H1 (cell line): Measurements from ENCODE around the gene RAB11B. TPM values are rescaled to one million over a fixed set of nuclear protein-coding genes. Genes with fewer than 3 reads are reported as not detected.

Experiments used
- BCL11A ChIP-seq, 2 experiments: IDR thresholded peaks; one replicate each; pipeline ENCODE4 v1.6.1; 2011; ENCODE audit warnings: low read depth in 2 of 2, low read length in 2 of 2, mild to moderate bottlenecking in 2 of 2
- CREB1 ChIP-seq: IDR thresholded peaks from 2 replicates; pipeline ENCODE4 v1.6.1; 2012; ENCODE audit warnings: inconsistent platforms
- CTCF ChIP-seq, 3 experiments: IDR thresholded peaks; 1 replicate in 2 of 3; 2 replicates in 1 of 3; pipeline versions ENCODE4 v1.5.1 to v1.6.1; 2011; ENCODE audit warnings: low read length in 3 of 3, mild to moderate bottlenecking in 3 of 3, inconsistent platforms in 2 of 3, low read depth in 1 of 3, moderate library complexity in 1 of 3; ENCODE audit not compliant: insufficient read depth in 1 of 3; ENCODE audit errors: control extremely low read depth in 1 of 3
- EGR1 ChIP-seq: IDR thresholded peaks from 2 replicates; pipeline ENCODE4 v1.6.1; 2011; ENCODE audit warnings: low read depth, low read length, borderline replicate concordance
- FOSL1 ChIP-seq: IDR thresholded peaks from 2 replicates; pipeline ENCODE4 v1.6.1; 2011; ENCODE audit warnings: mild to moderate bottlenecking, low read depth, low read length, moderate library complexity; ENCODE audit not compliant: insufficient read depth
- GABPA ChIP-seq: IDR thresholded peaks from 2 replicates; pipeline ENCODE4 v1.6.1; 2011; ENCODE audit warnings: mild to moderate bottlenecking, low read length, moderate library complexity, borderline replicate concordance; ENCODE audit not compliant: insufficient read depth
- NANOG ChIP-seq: IDR thresholded peaks from 2 replicates; pipeline ENCODE4 v1.6.1; 2011; ENCODE audit warnings: low read length, low read depth, mild to moderate bottlenecking, inconsistent platforms; ENCODE audit not compliant: insufficient read depth, poor library complexity, severe bottlenecking
- SP1 ChIP-seq: IDR thresholded peaks from 2 replicates; pipeline ENCODE4 v1.6.1; 2011; ENCODE audit warnings: low read depth, low read length
- TAF1 ChIP-seq: IDR thresholded peaks from 2 replicates; pipeline ENCODE4 v1.6.1; 2011; ENCODE audit warnings: mild to moderate bottlenecking, low read depth, low read length
- TCF12 ChIP-seq: IDR thresholded peaks from 2 replicates; pipeline ENCODE4 v1.6.1; 2011; ENCODE audit warnings: low read depth, mild to moderate bottlenecking, low read length
- USF2 ChIP-seq: IDR thresholded peaks from 2 replicates; pipeline ENCODE4 v1.6.1; 2011; ENCODE audit warnings: low read length, improper control_type of control experiment
- polyA plus RNA-seq, 7 experiments: library from polyadenylated mRNA; depleted of rRNA in 3 of 7; stranded (reverse) in 5 of 7; unstranded in 2 of 7; fragments of >200 nt in 5 of 7; fragments of 200-250 nt in 2 of 7; gene quantifications; 1 replicate in 5 of 7; 2 replicates in 1 of 7; 4 replicates in 1 of 7; pipeline versions ENCODE4 v1.2.1 to v1.2.3, GENCODE V29; 2011 to 2013; ENCODE audit warnings: missing spikeins in 2 of 7, mixed read lengths in 2 of 7
- total RNA-seq: library from RNA; stranded (reverse); fragmentation: NEBNext Ultra II Directional; extraction: Animal tissue kit (Norgen Biotek cat#: 25700); gene quantifications from 2 replicates; pipeline ENCODE4 v1.2.1, GENCODE V29; 2021

Gene RAB11B
- total and polyA plus RNA-seq, 2 of the 8 experiments (the other 6 are each of a cell fraction or from before 2014, with no cell fraction given): 50.2 to 85.8 TPM

- TF ChIP-seq CREB1: peak; percentile 59
- TF ChIP-seq USF2: no peak
- TF ChIP-seq BCL11A (IDR thresholded peaks at IDR 0.05; ENCODE audit: low read depth in 2 of 2, low read length in 2 of 2): no peak
- TF ChIP-seq TCF12: no peak
- peak; percentile 38 to 62 (median 43) for TF ChIP-seq CTCF (IDR thresholded peaks at IDR 0.05; ENCODE audit: control extremely low read depth in 1 of 3, insufficient read depth in 1 of 3, low read depth in 1 of 3, low read length in 3 of 3)
- TF ChIP-seq TAF1: 0 out of 2 replicates have a peak, but pooled peaks have one; percentile 11
- no peak for TF ChIP-seq NANOG
- TF ChIP-seq EGR1: no peak
- TF ChIP-seq FOSL1: no peak
- peak; percentile 98 for TF ChIP-seq SP1
- TF ChIP-seq GABPA: no peak
These were observed 22.8 kb downstream of the RAB11B start, which contains the start of gene MARCHF2 (continued) for GRCh38 chr19:8412783-8413628.
